HFF-Myc (cell line): ENCODE data around the gene BCORL1.

Source experiments
- DNase-seq: peaks from one replicate; pipeline ENCODE4 v3.0.0-alpha.2; 2011; ENCODE audit warnings: low read depth; ENCODE audit errors: extremely low read depth
- H3K4me3 ChIP-seq: replicated peaks from 2 replicates; pipeline ENCODE4 v1.5.1; 2011; ENCODE audit warnings: low read depth, mild to moderate bottlenecking, control low read depth, low read length
- CTCF ChIP-seq: IDR thresholded peaks from 2 replicates; pipeline ENCODE4 v1.5.1; 2012; ENCODE audit warnings: mild to moderate bottlenecking, low read depth, low read length, control low read depth; ENCODE audit errors: missing control alignments

The BCORL1 gene

GRCh38 chrX:130094696-130095095, 112.3 kb downstream of the BCORL1 start:
- TF ChIP-seq CTCF = no peak
- no peak for DNase-seq
- no peak overlapping the region for H3K4me3 ChIP-seq

GRCh38 chrX:130095249-130096030, 113.0 kb downstream of the BCORL1 start:
- no peak for TF ChIP-seq CTCF
- DNase-seq = no peak
- no peak overlapping the region for H3K4me3 ChIP-seq

GRCh38 chrX:130097507-130098209, 115.2 kb downstream of the BCORL1 start:
- no peak overlapping the region for H3K4me3 ChIP-seq
- DNase-seq = no peak
- TF ChIP-seq CTCF = no peak

- H3K4me3 ChIP-seq = no peak overlapping the region
- DNase-seq = no peak
- TF ChIP-seq CTCF = no peak
Measured at GRCh38 chrX:130098210-130098552, 115.7 kb downstream of the BCORL1 start.

- no peak for TF ChIP-seq CTCF
- H3K4me3 ChIP-seq = no peak overlapping the region
- DNase-seq = no peak
Measured at GRCh38 chrX:130100180-130100579, 117.7 kb downstream of the BCORL1 start.

- no peak for DNase-seq
- no peak for TF ChIP-seq CTCF
- no peak overlapping the region for H3K4me3 ChIP-seq
Measured at GRCh38 chrX:130103605-130104004, 121.2 kb downstream of the BCORL1 start.

GRCh38 chrX:130105244-130105643, 122.8 kb downstream of the BCORL1 start:
- no peak for TF ChIP-seq CTCF
- DNase-seq = no peak
- no peak overlapping the region for H3K4me3 ChIP-seq
